Nephron progenitor cell (in vitro differentiated cells): ENCODE measurements around the gene NXPH3.

Experiments
- DNase-seq: peaks from one replicate; pipeline ENCODE4 v3.0.0; 2021
- H3K27ac Mint-ChIP-seq: 2 replicates; pipeline ENCODE4 v1.8.0; 2021; ENCODE audit warnings: mild to moderate bottlenecking, moderate library complexity, mixed read lengths
- H3K27me3 Mint-ChIP-seq: 2 replicates; pipeline ENCODE4 v1.8.0; 2021; ENCODE audit warnings: mild to moderate bottlenecking, low read depth, mixed read lengths; ENCODE audit not compliant: poor library complexity
- H3K36me3 Mint-ChIP-seq: 2 replicates; pipeline ENCODE4 v1.8.0; 2021; ENCODE audit warnings: low read depth, mixed read lengths
- H3K4me1 Mint-ChIP-seq: 2 replicates; pipeline ENCODE4 v1.8.0; 2021; ENCODE audit warnings: mixed read lengths
- H3K4me3 Mint-ChIP-seq: 2 replicates; pipeline ENCODE4 v1.8.0; 2021; ENCODE audit warnings: mild to moderate bottlenecking, moderate library complexity, mixed read lengths
- H3K9me3 Mint-ChIP-seq: 2 replicates; pipeline ENCODE4 v1.8.0; 2021; ENCODE audit warnings: mild to moderate bottlenecking, moderate library complexity, mixed read lengths
- TF ChIP-seq, protein P1 (sequence below): fragments of 200-600 bp; sonication (generic); IDR thresholded peaks from 2 replicates; pipeline ENCODE4 v1.5.0; 2021; ENCODE audit warnings: antibody characterized with exemption

The NXPH3 gene

GRCh38 chr17:49577650-49577934 is 1.9 kb downstream of the NXPH3 start:
- peak overlapping the region; percentile 87 for H3K4me3 Mint-ChIP-seq
- DNase-seq, result no peak
- H3K27ac Mint-ChIP-seq, result no peak overlapping the region
- peaks cover 35% of the 10 kb centered on the region for H3K27me3 Mint-ChIP-seq
- H3K9me3 Mint-ChIP-seq, result no peaks in the 10 kb centered on the region
- TF ChIP-seq, protein P1, sequence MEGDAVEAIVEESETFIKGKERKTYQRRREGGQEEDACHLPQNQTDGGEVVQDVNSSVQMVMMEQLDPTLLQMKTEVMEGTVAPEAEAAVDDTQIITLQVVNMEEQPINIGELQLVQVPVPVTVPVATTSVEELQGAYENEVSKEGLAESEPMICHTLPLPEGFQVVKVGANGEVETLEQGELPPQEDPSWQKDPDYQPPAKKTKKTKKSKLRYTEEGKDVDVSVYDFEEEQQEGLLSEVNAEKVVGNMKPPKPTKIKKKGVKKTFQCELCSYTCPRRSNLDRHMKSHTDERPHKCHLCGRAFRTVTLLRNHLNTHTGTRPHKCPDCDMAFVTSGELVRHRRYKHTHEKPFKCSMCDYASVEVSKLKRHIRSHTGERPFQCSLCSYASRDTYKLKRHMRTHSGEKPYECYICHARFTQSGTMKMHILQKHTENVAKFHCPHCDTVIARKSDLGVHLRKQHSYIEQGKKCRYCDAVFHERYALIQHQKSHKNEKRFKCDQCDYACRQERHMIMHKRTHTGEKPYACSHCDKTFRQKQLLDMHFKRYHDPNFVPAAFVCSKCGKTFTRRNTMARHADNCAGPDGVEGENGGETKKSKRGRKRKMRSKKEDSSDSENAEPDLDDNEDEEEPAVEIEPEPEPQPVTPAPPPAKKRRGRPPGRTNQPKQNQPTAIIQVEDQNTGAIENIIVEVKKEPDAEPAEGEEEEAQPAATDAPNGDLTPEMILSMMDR, result no peak
- H3K36me3 Mint-ChIP-seq, result no peaks in the 10 kb centered on the region
- H3K4me1 Mint-ChIP-seq, result peaks cover 28% of the 10 kb centered on the region

DNA sequence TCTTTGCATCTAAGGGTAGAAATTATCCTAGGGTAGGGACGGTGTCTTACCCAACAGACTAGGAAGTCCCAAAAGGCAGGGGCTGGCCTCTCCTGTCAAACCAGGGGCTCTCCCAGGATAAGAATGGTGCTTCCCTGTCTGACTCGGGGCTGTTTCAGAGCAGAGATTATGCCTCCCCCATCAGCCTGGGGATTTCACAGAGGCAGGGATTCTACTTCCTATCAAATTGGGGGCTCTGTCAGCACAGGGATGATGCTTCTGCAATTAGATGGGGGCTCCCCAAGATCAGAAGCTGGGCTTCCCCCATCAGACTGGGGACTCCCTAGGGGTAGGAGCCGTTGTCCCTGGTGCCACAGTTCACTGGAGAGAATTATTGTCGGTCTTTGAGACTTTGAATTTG is 2.3 kb downstream of the NXPH3 start:
- no peaks in the 10 kb centered on the region for H3K9me3 Mint-ChIP-seq
- no peak for DNase-seq
- no peaks in the 10 kb centered on the region for H3K36me3 Mint-ChIP-seq
- no peak overlapping the region for H3K27ac Mint-ChIP-seq
- peak overlapping the region; percentile 87 for H3K4me3 Mint-ChIP-seq
- TF ChIP-seq, protein P1, result no peak
- peaks cover 28% of the 10 kb centered on the region for H3K4me1 Mint-ChIP-seq
- H3K27me3 Mint-ChIP-seq, result peaks cover 31% of the 10 kb centered on the region

DNA sequence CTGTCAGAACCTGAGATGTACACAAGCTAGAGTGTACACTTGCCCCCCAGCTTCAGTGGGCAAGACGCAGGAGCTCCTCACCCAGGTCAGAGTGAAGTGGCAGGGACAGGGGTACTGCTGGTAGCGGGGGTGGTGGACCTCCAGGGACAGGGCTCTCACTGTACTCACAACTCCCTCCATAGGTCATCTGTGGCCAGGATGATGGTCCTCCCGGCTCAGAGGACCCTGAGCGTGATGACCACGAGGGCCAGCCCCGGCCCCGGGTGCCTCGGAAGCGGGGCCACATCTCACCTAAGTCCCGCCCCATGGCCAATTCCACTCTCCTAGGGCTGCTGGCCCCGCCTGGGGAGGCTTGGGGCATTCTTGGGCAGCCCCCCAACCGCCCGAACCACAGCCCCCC is 2.7 kb downstream of the NXPH3 start:
- no peaks in the 10 kb centered on the region for H3K9me3 Mint-ChIP-seq
- peaks cover 28% of the 10 kb centered on the region for H3K4me1 Mint-ChIP-seq
- H3K4me3 Mint-ChIP-seq, result no peak overlapping the region
- no peak for DNase-seq
- no peaks in the 10 kb centered on the region for H3K36me3 Mint-ChIP-seq
- H3K27me3 Mint-ChIP-seq, result peaks cover 26% of the 10 kb centered on the region
- H3K27ac Mint-ChIP-seq, result no peak overlapping the region
- TF ChIP-seq, protein P1, result no peak

DNA sequence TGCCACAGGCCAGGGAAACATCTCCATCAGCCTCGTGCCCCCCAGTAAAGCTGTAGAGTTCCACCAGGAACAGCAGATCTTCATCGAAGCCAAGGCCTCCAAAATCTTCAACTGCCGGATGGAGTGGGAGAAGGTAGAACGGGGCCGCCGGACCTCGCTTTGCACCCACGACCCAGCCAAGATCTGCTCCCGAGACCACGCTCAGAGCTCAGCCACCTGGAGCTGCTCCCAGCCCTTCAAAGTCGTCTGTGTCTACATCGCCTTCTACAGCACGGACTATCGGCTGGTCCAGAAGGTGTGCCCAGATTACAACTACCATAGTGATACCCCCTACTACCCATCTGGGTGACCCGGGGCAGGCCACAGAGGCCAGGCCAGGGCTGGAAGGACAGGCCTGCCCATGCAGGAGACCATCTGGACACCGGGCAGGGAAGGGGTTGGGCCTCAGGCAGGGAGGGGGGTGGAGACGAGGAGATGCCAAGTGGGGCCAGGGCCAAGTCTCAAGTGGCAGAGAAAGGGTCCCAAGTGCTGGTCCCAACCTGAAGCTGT is 3.4 kb downstream of the NXPH3 start:
- Mint-ChIP-seq H3K36me3 (no peaks in the 10 kb centered on the region), H3K4me3 (no peak overlapping the region), H3K27ac (no peak overlapping the region), H3K4me1 (peaks cover 24% of the 10 kb centered on the region), H3K9me3 (no peaks in the 10 kb centered on the region), H3K27me3 (peaks cover 20% of the 10 kb centered on the region)
- TF ChIP-seq, protein P1, result no peak
- no peak for DNase-seq

DNA sequence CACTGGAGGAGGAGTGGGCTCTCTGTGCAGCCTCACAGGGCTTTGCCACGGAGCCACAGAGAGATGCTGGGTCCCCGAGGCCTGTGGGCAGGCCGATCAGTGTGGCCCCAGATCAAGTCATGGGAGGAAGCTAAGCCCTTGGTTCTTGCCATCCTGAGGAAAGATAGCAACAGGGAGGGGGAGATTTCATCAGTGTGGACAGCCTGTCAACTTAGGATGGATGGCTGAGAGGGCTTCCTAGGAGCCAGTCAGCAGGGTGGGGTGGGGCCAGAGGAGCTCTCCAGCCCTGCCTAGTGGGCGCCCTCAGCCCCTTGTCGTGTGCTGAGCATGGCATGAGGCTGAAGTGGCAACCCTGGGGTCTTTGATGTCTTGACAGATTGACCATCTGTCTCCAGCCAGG is 3.9 kb downstream of the NXPH3 start:
- Mint-ChIP-seq H3K27me3 (peaks cover 17% of the 10 kb centered on the region), H3K9me3 (no peaks in the 10 kb centered on the region), H3K27ac (no peak overlapping the region)

More for the DNA sequence above, 3.9 kb downstream of the NXPH3 start:
- no peak for DNase-seq
- no peaks in the 10 kb centered on the region for H3K36me3 Mint-ChIP-seq
- H3K4me3 Mint-ChIP-seq, result no peak overlapping the region
- H3K4me1 Mint-ChIP-seq, result peaks cover 24% of the 10 kb centered on the region
- TF ChIP-seq, protein P1, result no peak
